Stomach (tissue), 19 donors: Measurements from ENCODE around the gene XAB2. TPM values are rescaled to one million over a fixed set of nuclear protein-coding genes. Genes with fewer than 3 reads are reported as not detected.

ENCODE experiments used
- DNase-seq, 2 donors: peaks; one replicate each; pipeline versions ENCODE4 v3.0.0 to v3.0.0-alpha.2; 2013 to 2019
- H3K27ac ChIP-seq, 5 donors: fragments of 200-600 bp in 4 of 5; sonication (generic) in 4 of 5; one replicate each; pipeline ENCODE4 v1.5.1; 2013 to 2019; ENCODE audit warnings: mild to moderate bottlenecking in 1 of 5, moderate library complexity in 1 of 5
- H3K27me3 ChIP-seq, 3 donors: fragments of 200-600 bp; sonication (generic); one replicate each; pipeline ENCODE4 v1.5.1; 2017 to 2019; ENCODE audit warnings: mixed run types in 1 of 3
- H3K36me3 ChIP-seq, 4 donors: fragments of 200-600 bp; sonication (generic); 1 replicate in 3 of 4; 2 replicates in 1 of 4; pipeline ENCODE4 v1.5.1; 2016 to 2019
- H3K4me1 ChIP-seq, 4 donors: fragments of 200-600 bp; sonication (generic); one replicate each; pipeline ENCODE4 v1.5.1; 2016 to 2019
- H3K4me3 ChIP-seq, 4 donors: fragments of 200-600 bp; sonication (generic) in 3 of 4; one replicate each; pipeline ENCODE4 v1.5.1; 2016 to 2019; ENCODE audit warnings: mild to moderate bottlenecking in 1 of 4
- H3K9me3 ChIP-seq, 4 donors: fragments of 200-600 bp; sonication (generic); one replicate each; pipeline ENCODE4 v1.5.1; 2016 to 2019
- CTCF ChIP-seq, 7 experiments: fragments of 450-650 bp in 4 of 7; fragments of 200-600 bp in 3 of 7; sonication (generic) in 3 of 7; IDR thresholded peaks; one replicate each; pipeline ENCODE4 v1.5.1; 2016 to 2019; ENCODE audit warnings: antibody characterized with exemption in 7 of 7, control low read depth in 2 of 7, mild to moderate bottlenecking in 1 of 7
- EP300 ChIP-seq: sonication (generic); formaldehyde crosslinking; IDR thresholded peaks from one replicate; pipeline ENCODE4 v1.6.1; 2017; ENCODE audit warnings: antibody characterized with exemption
- POLR2A ChIP-seq, 4 donors: fragments of 450-650 bp; IDR thresholded peaks; one replicate each; pipeline ENCODE4 v1.6.1; 2016; ENCODE audit warnings: antibody characterized with exemption in 4 of 4, control low read depth in 2 of 4, mild to moderate bottlenecking in 1 of 4, moderate library complexity in 1 of 4
- POLR2AphosphoS5 ChIP-seq, 3 donors: sonication (generic); formaldehyde crosslinking; IDR thresholded peaks; one replicate each; pipeline ENCODE4 v1.6.1; 2016; ENCODE audit warnings: antibody characterized with exemption in 3 of 3
- WGBS, 5 donors: extraction: QIAGEN DNeasy Blood & Tissue Kit in 3 of 5; methylation state at CpG; one replicate each; pipeline versions ENCODE4 v1.1.5 to v1.1.7; 2013 to 2018; 5-methylcytosine and 5-hydroxymethylcytosine counted together
- intact Hi-C: fragments of 100-400 bp; cut with DNase I; formaldehyde crosslinking; loops from one replicate; pipeline ENCODE4 v1.15.1; 2023; ENCODE audit warnings: low total_unique reads
- long read RNA-seq, 10 donors: transcript quantifications; one replicate each; lab custom pipeline, GENCODE V29; 2026
- polyA plus RNA-seq, 3 donors: library from polyadenylated mRNA; stranded (reverse); fragments of 200-250 nt; gene quantifications; one replicate each; pipeline ENCODE4 v1.2.3, GENCODE V29; 2013
- total RNA-seq, 5 donors: library from RNA; depleted of rRNA; stranded (reverse); fragments of >200 nt; gene quantifications; one replicate each; pipeline versions ENCODE4 v1.1.0 to v1.2.3, GENCODE V29; 2014 to 2016
- donor health status: healthy with polysubstance abuse.
- donor health status: Bipolar disorder and iron deficiency.
- donor health status: healthy.

Gene XAB2
- total RNA-seq (100 to 1,000 TPM in 1 of 5 donors, 10 to 100 TPM in 4; 24.6 to 106 (median 40.7) TPM), polyA plus RNA-seq (10 to 100 TPM; 43.2 to 57.5 (median 53.6) TPM)
- long read RNA-seq, donor 1, partial matches to known transcripts, result 0 of 3 reads
- long read RNA-seq, donor 1, other reads (novel, unspliced or antisense), result 0 of 3 reads
- long read RNA-seq, donor 2, partial matches to known transcripts, result 31 of 47 reads
- long read RNA-seq, donor 2, other reads (novel, unspliced or antisense), result 14 of 47 reads
- long read RNA-seq, donor 3, partial matches to known transcripts, result 0 of 1 reads
- long read RNA-seq, donor 3, other reads (novel, unspliced or antisense), result 0 of 1 reads
- long read RNA-seq, donor 4, result 0 reads
- long read RNA-seq, donor 5, partial matches to known transcripts, result 0 of 2 reads
- long read RNA-seq, donor 5, other reads (novel, unspliced or antisense), result 0 of 2 reads
- long read RNA-seq, donor 6, transcript XAB2-201 (19 exons, 2,667 nt), result major isoform, 6 of 11 reads
- long read RNA-seq, donor 6, partial matches to known transcripts, result 5 of 11 reads
- long read RNA-seq, donor 6, other reads (novel, unspliced or antisense), result 0 of 11 reads
- long read RNA-seq, donor 7, partial matches to known transcripts, result 82 of 86 reads
- long read RNA-seq, donor 7, other reads (novel, unspliced or antisense), result 0 of 86 reads
- long read RNA-seq, donor 8, transcript XAB2-201 (19 exons, 2,667 nt), result major isoform, 6 of 13 reads
- long read RNA-seq, donor 8, partial matches to known transcripts, result 7 of 13 reads
- long read RNA-seq, donor 8, other reads (novel, unspliced or antisense), result 0 of 13 reads
- long read RNA-seq, donor 9, partial matches to known transcripts, result 34 of 35 reads
- long read RNA-seq, donor 9, other reads (novel, unspliced or antisense), result 0 of 35 reads
- long read RNA-seq, donor 10, partial matches to known transcripts, result 0 of 16 reads
- long read RNA-seq, donor 10, other reads (novel, unspliced or antisense), result 15 of 16 reads

- DNase-seq, result peak; percentile 97 to 99
- peak in 1 of 7 experiments; percentile 11 for TF ChIP-seq CTCF (IDR thresholded peaks at IDR 0.05)
- TF ChIP-seq POLR2AphosphoS5 (IDR thresholded peaks at IDR 0.05), result peak; percentile 44 to 89 (median 49)
- peak in 1 of 4 donors; percentile 8 for TF ChIP-seq POLR2A (IDR thresholded peaks at IDR 0.05)
- no peak for TF ChIP-seq EP300
- 0 to 1% (median 0%) methylated on average over 39 to 40 of the region's 40 CpGs for WGBS, 5 donors
- Histone ChIP-seq H3K4me3 (peak within 1 kb of the TSS; percentile 77 to 98 (median 88)), H3K27me3 (no peaks in the 10 kb centered on the region), H3K9me3 (no peaks in the 10 kb centered on the region), H3K27ac (peak within 1 kb of the TSS; percentile 76 to 89 (median 87)), H3K4me1 (peaks cover 25 to 47% (median 42%) of the 10 kb centered on the region in 4 donors), H3K36me3 (peaks cover 11 to 52% (median 44%) of the 10 kb centered on the region in 4 donors)
- intact Hi-C loops, result no loop called here
Observed at GRCh38 chr19:7629347-7630054, at the start of gene XAB2, which contains the start of gene PET100. TSS of gene XAB2 (minus strand) at chr19:7629545. CDS start at chr19:7629527, 18 bp downstream. TSS of gene PET100 (plus strand) at chr19:7629793. CDS start at chr19:7629834, 41 bp downstream.

GRCh38 chr19:7677669-7678311, 48.4 kb upstream of the XAB2 start:
- peaks cover 0 to 7% (median 0%) of the 10 kb centered on the region in 4 donors for H3K9me3 ChIP-seq
- no peak for DNase-seq
- peaks cover 6 to 8% (median 7%) of the 10 kb centered on the region in 4 donors for H3K36me3 ChIP-seq
- no peak for TF ChIP-seq POLR2AphosphoS5 (IDR thresholded peaks at IDR 0.05)
- TF ChIP-seq EP300, result no peak
- TF ChIP-seq CTCF (IDR thresholded peaks at IDR 0.05), result no peak
- no peak for TF ChIP-seq POLR2A (IDR thresholded peaks at IDR 0.05)
- intact Hi-C loops, result no loop called here
- peak overlapping the region in 2 of 5 donors; percentile 20 to 66 for H3K27ac ChIP-seq
- whole genome bisulfite sequencing, 5 donors, result 40 to 55% (median 48%) methylated on average over 11 to 12 of the region's 12 CpGs
- H3K4me3 ChIP-seq, result peak overlapping the region in 2 of 4 donors; percentile 20 to 24
- peaks cover 0 to 28% (median 24%) of the 10 kb centered on the region in 4 donors for H3K4me1 ChIP-seq
- peaks cover 0 to 62% (median 27%) of the 10 kb centered on the region in 3 donors for H3K27me3 ChIP-seq

GRCh38 chr19:7676854-7677253, 47.5 kb upstream of the XAB2 start, which contains the start of gene MCEMP1:
TSS of gene MCEMP1 (plus strand) at chr19:7677090. CDS start at chr19:7677121, 31 bp downstream.
- WGBS, 5 donors, result 32 to 48% (median 43%) methylated on average over 9 to 10 of the region's 10 CpGs
- DNase-seq, result no peak

More at GRCh38 chr19:7676854-7677253, 47.5 kb upstream of the XAB2 start, which contains the start of gene MCEMP1:
- H3K27me3 ChIP-seq, result peaks cover 0 to 72% (median 31%) of the 10 kb centered on the region in 3 donors
- no peaks in the 10 kb centered on the region for H3K36me3 ChIP-seq
- H3K4me3 ChIP-seq, result peak within 1 kb of the TSS in 2 of 4 donors; percentile 20 to 24
- no peak for TF ChIP-seq CTCF (IDR thresholded peaks at IDR 0.05)
- H3K4me1 ChIP-seq, result peaks cover 0 to 21% (median 17%) of the 10 kb centered on the region in 4 donors
- intact Hi-C loops, result no loop called here
- H3K27ac ChIP-seq, result peak within 1 kb of the TSS in 2 of 5 donors; percentile 38 to 66
- peaks cover 0 to 7% (median 0%) of the 10 kb centered on the region in 4 donors for H3K9me3 ChIP-seq
